Activated CD4-positive, alpha-beta T cell treated with anti-CD3 and anti-CD28 coated beads, Interleukin-10, Interleukin-2, amounts not matched to agents 100 ng/mL and 50 ng/mL, durations not matched to agents 16 hours and 8 hours (primary cell): ENCODE data around the gene PLCG2.

Experiments used
- DNase-seq: peaks from one replicate; pipeline ENCODE4 v3.0.0-alpha.2; 2020

Gene PLCG2

DNA sequence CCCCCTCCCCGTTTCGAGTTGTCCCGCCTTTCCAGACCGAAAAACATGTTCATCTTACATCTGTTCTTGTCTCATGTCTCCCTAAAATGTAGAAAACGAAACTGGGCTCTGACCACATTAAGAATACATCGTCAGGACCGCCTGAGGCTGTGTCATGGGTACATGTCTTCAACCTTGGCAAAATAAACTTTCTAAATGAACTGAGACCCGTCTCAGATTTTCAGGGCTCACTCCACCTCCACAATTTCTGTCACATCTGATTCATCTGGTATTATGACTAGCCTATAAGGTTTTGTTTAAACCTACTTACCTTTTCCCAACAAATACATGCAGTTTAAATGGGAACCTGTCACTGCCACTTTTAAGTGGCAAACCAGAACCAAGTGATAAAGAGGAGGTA, 231.6 kb downstream of the PLCG2 start:
- DNase-seq = no peak

DNA sequence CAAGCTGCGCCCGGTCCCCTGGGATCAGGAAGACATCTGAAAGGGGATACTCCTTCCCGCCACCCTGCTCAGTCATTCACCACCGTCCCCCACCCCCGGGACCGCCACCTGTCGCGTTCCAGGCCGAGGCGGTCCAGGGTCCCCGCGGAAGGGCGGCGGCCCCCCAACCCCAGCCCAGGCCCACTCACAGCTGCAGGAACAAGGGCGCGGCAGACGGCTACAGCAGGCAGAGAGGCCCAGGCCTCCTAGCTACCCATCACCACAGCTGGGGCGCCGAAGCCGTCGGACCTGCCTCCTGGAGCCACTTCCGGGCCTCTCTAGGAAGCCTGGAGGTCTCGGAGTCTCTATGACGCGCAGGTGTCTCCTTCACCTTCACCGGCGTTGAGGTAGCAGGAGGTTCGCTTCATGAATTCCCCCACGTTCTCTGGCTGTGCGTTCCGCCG, 232.1 kb downstream of the PLCG2 start, which contains the start of gene SDR42E1:
Gene SDR42E1, minus strand, starts transcription at position 272 of the 443 bp plus-strand sequence. CDS start 10,612 bp downstream, outside the sequence.
- peak; percentile 57 for DNase-seq
